Uterus (tissue), 2 donors: ENCODE data around the gene STXBP5L.

Experiments used
- POLR2A ChIP-seq, 2 donors: fragments of 450-650 bp; IDR thresholded peaks; one replicate each; pipeline ENCODE4 v1.6.1; 2016; ENCODE audit warnings: antibody characterized with exemption in 2 of 2, mild to moderate bottlenecking in 1 of 2, moderate library complexity in 1 of 2
- TF ChIP-seq, protein P1 (sequence below), 4 experiments: fragments of 200-600 bp in 2 of 4; fragments of 450-650 bp in 2 of 4; sonication (generic) in 2 of 4; IDR thresholded peaks; one replicate each; pipeline ENCODE4 v1.5.1; 2016 to 2019; ENCODE audit warnings: antibody characterized with exemption in 4 of 4, mild to moderate bottlenecking in 2 of 4, moderate library complexity in 1 of 4

DNA sequence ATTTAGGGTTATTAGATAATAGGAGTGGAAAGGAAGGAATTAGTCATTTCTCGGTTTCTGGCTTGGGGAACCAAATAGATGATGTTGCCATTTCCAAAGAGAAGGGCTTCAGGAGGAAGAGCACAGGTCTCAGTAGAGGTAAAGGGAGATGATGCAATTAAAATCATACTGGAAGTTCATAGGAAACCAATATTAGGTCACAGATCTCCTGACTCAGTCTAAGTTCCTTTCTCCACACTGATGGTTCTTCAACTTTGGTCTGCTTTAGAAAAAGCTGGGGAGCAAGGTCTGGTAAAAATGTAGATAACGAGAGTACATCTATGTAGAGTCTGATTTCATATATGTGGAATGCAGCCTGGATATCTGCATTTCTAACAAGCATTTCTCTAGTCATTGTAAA is 506.9 kb downstream of the STXBP5L start:
- TF ChIP-seq, protein P1, sequence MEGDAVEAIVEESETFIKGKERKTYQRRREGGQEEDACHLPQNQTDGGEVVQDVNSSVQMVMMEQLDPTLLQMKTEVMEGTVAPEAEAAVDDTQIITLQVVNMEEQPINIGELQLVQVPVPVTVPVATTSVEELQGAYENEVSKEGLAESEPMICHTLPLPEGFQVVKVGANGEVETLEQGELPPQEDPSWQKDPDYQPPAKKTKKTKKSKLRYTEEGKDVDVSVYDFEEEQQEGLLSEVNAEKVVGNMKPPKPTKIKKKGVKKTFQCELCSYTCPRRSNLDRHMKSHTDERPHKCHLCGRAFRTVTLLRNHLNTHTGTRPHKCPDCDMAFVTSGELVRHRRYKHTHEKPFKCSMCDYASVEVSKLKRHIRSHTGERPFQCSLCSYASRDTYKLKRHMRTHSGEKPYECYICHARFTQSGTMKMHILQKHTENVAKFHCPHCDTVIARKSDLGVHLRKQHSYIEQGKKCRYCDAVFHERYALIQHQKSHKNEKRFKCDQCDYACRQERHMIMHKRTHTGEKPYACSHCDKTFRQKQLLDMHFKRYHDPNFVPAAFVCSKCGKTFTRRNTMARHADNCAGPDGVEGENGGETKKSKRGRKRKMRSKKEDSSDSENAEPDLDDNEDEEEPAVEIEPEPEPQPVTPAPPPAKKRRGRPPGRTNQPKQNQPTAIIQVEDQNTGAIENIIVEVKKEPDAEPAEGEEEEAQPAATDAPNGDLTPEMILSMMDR (IDR thresholded peaks at IDR 0.05), result no peak
- no peak for TF ChIP-seq POLR2A (IDR thresholded peaks at IDR 0.05)
